SK-N-SH treated with all-trans-retinoic acid at 6 μM for 48 hours (cell line): ENCODE measurements around the gene ZNF410.

Experiments used
- ATAC-seq: fragments of 200-7000 bp; cut with Tn5 transposase; 3 replicates; pipeline ENCODE4 v1.9.1; 2020; ENCODE audit warnings: mild to moderate bottlenecking, moderate library complexity
- ARNTL ChIP-seq: fragments of 450-650 bp; formaldehyde crosslinking; IDR thresholded peaks from 2 replicates; pipeline ENCODE4 v1.5.0; 2020; ENCODE audit warnings: low read depth, mild to moderate bottlenecking, moderate library complexity, borderline replicate concordance
- BACH2 ChIP-seq: fragments of 250-450 bp; sonication (Bioruptor Pico); IDR thresholded peaks from 2 replicates; pipeline ENCODE4 v1.9.0; 2021; ENCODE audit warnings: mild to moderate bottlenecking, borderline replicate concordance
- CSDC2 ChIP-seq: fragments of 250-450 bp; sonication (Bioruptor Pico); IDR thresholded peaks from 2 replicates; pipeline ENCODE4 v1.5.0; 2020; ENCODE audit warnings: mild to moderate bottlenecking, moderate library complexity
- ESRRG ChIP-seq: fragments of 250-450 bp; sonication (Bioruptor Pico); IDR thresholded peaks from 2 replicates; pipeline ENCODE4 v1.6.1; 2021; ENCODE audit warnings: mild to moderate bottlenecking
- GLIS3 ChIP-seq: fragments of 250-450 bp; sonication (Bioruptor Pico); IDR thresholded peaks from 2 replicates; pipeline ENCODE4 v1.5.0; 2020; ENCODE audit warnings: mild to moderate bottlenecking, moderate library complexity
- ISL1 ChIP-seq: fragments of 250-450 bp; sonication (Bioruptor Pico); IDR thresholded peaks from 2 replicates; pipeline ENCODE4 v2.1.2; 2022; ENCODE audit warnings: mild to moderate bottlenecking, moderate library complexity
- OSR1 ChIP-seq: fragments of 250-450 bp; sonication (Bioruptor Pico); IDR thresholded peaks from 2 replicates; pipeline ENCODE4 v1.8.0; 2022; ENCODE audit warnings: moderate library complexity, mild to moderate bottlenecking, inconsistent platforms
- PPARA ChIP-seq: fragments of 250-450 bp; sonication (Bioruptor Pico); IDR thresholded peaks from 2 replicates; pipeline ENCODE4 v1.5.0; 2020; ENCODE audit warnings: mild to moderate bottlenecking, borderline replicate concordance
- RARB ChIP-seq: fragments of 250-450 bp; sonication (Bioruptor Pico); IDR thresholded peaks from 2 replicates; pipeline ENCODE4 v1.8.0; 2021; ENCODE audit warnings: mild to moderate bottlenecking, moderate library complexity
- SNAI2 ChIP-seq: fragments of 250-450 bp; sonication (Bioruptor Pico); IDR thresholded peaks from 2 replicates; pipeline ENCODE4 v1.5.0; 2020; ENCODE audit warnings: mild to moderate bottlenecking, moderate library complexity
- TCF4 ChIP-seq: fragments of 250-450 bp; sonication (Bioruptor Pico); IDR thresholded peaks from 2 replicates; pipeline ENCODE4 v1.8.0; 2021; ENCODE audit warnings: mild to moderate bottlenecking, moderate library complexity, borderline replicate concordance
- TOX ChIP-seq: fragments of 250-450 bp; sonication (Bioruptor Pico); IDR thresholded peaks from 2 replicates; pipeline ENCODE4 v1.8.0; 2021; ENCODE audit warnings: mild to moderate bottlenecking, moderate library complexity, borderline replicate concordance
- ZC3H10 ChIP-seq: fragments of 250-450 bp; sonication (Bioruptor Pico); IDR thresholded peaks from 2 replicates; pipeline ENCODE4 v1.5.1; 2021; ENCODE audit warnings: mild to moderate bottlenecking, moderate library complexity
- ZFP3 ChIP-seq: fragments of 250-450 bp; sonication (Bioruptor Pico); IDR thresholded peaks from 2 replicates; pipeline ENCODE4 v1.5.0; 2020; ENCODE audit warnings: mild to moderate bottlenecking, moderate library complexity
- ZFP30 ChIP-seq: fragments of 450-650 bp; formaldehyde crosslinking; IDR thresholded peaks from 2 replicates; pipeline ENCODE4 v1.5.0; 2022; ENCODE audit warnings: mild to moderate bottlenecking, moderate library complexity
- ZNF565 ChIP-seq: fragments of 450-650 bp; formaldehyde crosslinking; conservative IDR thresholded peaks from 2 replicates; pipeline ENCODE4 v1.5.0; 2020; ENCODE audit warnings: low read depth, mild to moderate bottlenecking, moderate library complexity
- ZNF70 ChIP-seq: fragments of 450-650 bp; formaldehyde crosslinking; IDR thresholded peaks from 2 replicates; pipeline ENCODE4 v1.5.0; 2020; ENCODE audit warnings: mild to moderate bottlenecking, moderate library complexity
- ZNF8 ChIP-seq: fragments of 450-650 bp; formaldehyde crosslinking; IDR thresholded peaks from 2 replicates; pipeline ENCODE4 v1.5.0; 2020; ENCODE audit warnings: mild to moderate bottlenecking, moderate library complexity
- TF ChIP-seq, protein P1 (sequence below): fragments of 250-450 bp; sonication (Bioruptor Pico); IDR thresholded peaks from 2 replicates; pipeline ENCODE4 v1.5.1; 2020; ENCODE audit warnings: low read depth, mild to moderate bottlenecking, moderate library complexity
- TF ChIP-seq, protein P2 (sequence below): fragments of 250-450 bp; sonication (Bioruptor Pico); IDR thresholded peaks from 2 replicates; pipeline ENCODE4 v1.5.0; 2020; ENCODE audit warnings: mild to moderate bottlenecking, moderate library complexity
- TF ChIP-seq, protein P3 (sequence below): fragments of 250-450 bp; sonication (Bioruptor Pico); IDR thresholded peaks from 2 replicates; pipeline ENCODE4 v1.8.0; 2021; ENCODE audit warnings: low read depth, mild to moderate bottlenecking, moderate library complexity, borderline replicate concordance
- TF ChIP-seq, protein P4 (sequence below): fragments of 250-450 bp; sonication (Bioruptor Pico); IDR thresholded peaks from 2 replicates; pipeline ENCODE4 v1.5.1; 2021; ENCODE audit warnings: mild to moderate bottlenecking, moderate library complexity
- TF ChIP-seq, protein P5 (sequence below): fragments of 250-450 bp; sonication (Bioruptor Pico); IDR thresholded peaks from 2 replicates; pipeline ENCODE4 v1.8.0; 2020; ENCODE audit warnings: mild to moderate bottlenecking, moderate library complexity, borderline replicate concordance

The ZNF410 gene

DNA sequence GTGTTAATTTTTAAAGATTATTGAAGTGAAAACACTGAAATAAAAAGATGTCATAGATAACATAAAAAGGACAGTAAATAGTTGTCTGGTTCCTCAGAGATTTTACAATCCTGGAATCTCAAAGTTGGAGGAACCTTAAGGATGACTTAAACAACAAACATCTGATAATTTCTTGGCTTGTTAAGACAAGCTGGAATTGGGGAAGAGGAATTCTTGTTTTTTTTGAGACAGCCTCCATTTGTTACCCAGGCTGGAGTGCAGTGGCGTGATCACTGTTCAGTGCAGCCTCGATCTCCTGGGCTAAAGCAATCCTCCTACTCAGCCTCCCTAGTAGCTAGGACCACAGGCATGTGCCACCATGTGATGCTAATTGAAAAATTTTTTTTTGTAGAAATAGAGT, 2.3 kb downstream of the ZNF410 start:
- TF ChIP-seq, protein P1, sequence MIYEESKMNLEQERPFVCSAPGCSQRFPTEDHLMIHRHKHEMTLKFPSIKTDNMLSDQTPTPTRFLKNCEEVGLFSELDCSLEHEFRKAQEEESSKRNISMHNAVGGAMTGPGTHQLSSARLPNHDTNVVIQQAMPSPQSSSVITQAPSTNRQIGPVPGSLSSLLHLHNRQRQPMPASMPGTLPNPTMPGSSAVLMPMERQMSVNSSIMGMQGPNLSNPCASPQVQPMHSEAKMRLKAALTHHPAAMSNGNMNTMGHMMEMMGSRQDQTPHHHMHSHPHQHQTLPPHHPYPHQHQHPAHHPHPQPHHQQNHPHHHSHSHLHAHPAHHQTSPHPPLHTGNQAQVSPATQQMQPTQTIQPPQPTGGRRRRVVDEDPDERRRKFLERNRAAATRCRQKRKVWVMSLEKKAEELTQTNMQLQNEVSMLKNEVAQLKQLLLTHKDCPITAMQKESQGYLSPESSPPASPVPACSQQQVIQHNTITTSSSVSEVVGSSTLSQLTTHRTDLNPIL (CRISPR knock-in tag), result no peak
- no peak for TF ChIP-seq CSDC2
- no peak for TF ChIP-seq PPARA
- no peak for TF ChIP-seq ZNF565
- no peak for TF ChIP-seq SNAI2
- TF ChIP-seq ZFP30 (CRISPR knock-in tag), result no peak
- TF ChIP-seq ZFP3, result no peak
- TF ChIP-seq ISL1 (CRISPR knock-in tag), result no peak
- no peak for TF ChIP-seq BACH2 (CRISPR knock-in tag)
- TF ChIP-seq, protein P2, sequence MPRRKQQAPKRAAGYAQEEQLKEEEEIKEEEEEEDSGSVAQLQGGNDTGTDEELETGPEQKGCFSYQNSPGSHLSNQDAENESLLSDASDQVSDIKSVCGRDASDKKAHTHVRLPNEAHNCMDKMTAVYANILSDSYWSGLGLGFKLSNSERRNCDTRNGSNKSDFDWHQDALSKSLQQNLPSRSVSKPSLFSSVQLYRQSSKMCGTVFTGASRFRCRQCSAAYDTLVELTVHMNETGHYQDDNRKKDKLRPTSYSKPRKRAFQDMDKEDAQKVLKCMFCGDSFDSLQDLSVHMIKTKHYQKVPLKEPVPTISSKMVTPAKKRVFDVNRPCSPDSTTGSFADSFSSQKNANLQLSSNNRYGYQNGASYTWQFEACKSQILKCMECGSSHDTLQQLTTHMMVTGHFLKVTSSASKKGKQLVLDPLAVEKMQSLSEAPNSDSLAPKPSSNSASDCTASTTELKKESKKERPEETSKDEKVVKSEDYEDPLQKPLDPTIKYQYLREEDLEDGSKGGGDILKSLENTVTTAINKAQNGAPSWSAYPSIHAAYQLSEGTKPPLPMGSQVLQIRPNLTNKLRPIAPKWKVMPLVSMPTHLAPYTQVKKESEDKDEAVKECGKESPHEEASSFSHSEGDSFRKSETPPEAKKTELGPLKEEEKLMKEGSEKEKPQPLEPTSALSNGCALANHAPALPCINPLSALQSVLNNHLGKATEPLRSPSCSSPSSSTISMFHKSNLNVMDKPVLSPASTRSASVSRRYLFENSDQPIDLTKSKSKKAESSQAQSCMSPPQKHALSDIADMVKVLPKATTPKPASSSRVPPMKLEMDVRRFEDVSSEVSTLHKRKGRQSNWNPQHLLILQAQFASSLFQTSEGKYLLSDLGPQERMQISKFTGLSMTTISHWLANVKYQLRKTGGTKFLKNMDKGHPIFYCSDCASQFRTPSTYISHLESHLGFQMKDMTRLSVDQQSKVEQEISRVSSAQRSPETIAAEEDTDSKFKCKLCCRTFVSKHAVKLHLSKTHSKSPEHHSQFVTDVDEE (CRISPR knock-in tag), result no peak
- no peak for TF ChIP-seq ZNF70
- TF ChIP-seq, protein P3, sequence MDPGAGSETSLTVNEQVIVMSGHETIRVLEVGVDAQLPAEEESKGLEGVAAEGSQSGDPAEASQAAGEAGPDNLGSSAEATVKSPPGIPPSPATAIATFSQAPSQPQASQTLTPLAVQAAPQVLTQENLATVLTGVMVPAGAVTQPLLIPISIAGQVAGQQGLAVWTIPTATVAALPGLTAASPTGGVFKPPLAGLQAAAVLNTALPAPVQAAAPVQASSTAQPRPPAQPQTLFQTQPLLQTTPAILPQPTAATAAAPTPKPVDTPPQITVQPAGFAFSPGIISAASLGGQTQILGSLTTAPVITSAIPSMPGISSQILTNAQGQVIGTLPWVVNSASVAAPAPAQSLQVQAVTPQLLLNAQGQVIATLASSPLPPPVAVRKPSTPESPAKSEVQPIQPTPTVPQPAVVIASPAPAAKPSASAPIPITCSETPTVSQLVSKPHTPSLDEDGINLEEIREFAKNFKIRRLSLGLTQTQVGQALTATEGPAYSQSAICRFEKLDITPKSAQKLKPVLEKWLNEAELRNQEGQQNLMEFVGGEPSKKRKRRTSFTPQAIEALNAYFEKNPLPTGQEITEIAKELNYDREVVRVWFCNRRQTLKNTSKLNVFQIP (CRISPR knock-in tag), result no peak
- TF ChIP-seq, protein P4, sequence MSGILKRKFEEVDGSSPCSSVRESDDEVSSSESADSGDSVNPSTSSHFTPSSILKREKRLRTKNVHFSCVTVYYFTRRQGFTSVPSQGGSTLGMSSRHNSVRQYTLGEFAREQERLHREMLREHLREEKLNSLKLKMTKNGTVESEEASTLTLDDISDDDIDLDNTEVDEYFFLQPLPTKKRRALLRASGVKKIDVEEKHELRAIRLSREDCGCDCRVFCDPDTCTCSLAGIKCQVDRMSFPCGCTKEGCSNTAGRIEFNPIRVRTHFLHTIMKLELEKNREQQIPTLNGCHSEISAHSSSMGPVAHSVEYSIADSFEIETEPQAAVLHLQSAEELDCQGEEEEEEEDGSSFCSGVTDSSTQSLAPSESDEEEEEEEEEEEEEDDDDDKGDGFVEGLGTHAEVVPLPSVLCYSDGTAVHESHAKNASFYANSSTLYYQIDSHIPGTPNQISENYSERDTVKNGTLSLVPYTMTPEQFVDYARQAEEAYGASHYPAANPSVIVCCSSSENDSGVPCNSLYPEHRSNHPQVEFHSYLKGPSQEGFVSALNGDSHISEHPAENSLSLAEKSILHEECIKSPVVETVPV (CRISPR knock-in tag), result no peak
- TF ChIP-seq ESRRG (CRISPR knock-in tag), result no peak
- TF ChIP-seq, protein P5, sequence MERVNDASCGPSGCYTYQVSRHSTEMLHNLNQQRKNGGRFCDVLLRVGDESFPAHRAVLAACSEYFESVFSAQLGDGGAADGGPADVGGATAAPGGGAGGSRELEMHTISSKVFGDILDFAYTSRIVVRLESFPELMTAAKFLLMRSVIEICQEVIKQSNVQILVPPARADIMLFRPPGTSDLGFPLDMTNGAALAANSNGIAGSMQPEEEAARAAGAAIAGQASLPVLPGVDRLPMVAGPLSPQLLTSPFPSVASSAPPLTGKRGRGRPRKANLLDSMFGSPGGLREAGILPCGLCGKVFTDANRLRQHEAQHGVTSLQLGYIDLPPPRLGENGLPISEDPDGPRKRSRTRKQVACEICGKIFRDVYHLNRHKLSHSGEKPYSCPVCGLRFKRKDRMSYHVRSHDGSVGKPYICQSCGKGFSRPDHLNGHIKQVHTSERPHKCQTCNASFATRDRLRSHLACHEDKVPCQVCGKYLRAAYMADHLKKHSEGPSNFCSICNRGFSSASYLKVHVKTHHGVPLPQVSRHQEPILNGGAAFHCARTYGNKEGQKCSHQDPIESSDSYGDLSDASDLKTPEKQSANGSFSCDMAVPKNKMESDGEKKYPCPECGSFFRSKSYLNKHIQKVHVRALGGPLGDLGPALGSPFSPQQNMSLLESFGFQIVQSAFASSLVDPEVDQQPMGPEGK (CRISPR knock-in tag), result no peak
- TF ChIP-seq ARNTL (CRISPR knock-in tag), result no peak
- no peak for ATAC-seq

DNA sequence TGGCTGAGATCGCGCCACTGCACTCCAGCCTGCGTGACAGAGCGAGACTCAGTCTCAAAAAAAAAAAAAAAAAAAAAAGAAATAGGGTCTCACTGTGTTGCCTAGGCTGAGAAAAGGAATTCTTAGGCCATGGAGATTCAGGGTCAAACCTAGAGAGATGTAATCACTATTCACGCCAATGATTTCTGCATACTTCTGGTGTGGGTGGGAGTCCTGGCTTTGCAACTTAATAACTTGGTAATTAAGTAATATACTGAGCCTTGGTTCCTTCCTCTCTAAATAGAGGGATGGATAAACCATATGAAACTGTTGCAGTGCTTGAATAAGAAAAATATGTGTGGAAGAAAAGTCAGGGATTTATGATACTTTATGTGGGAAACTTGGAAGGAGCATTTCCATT, 2.7 kb downstream of the ZNF410 start:
- ATAC-seq, result no peak
- TF ChIP-seq ZNF565, result no peak
- no peak for TF ChIP-seq TCF4 (CRISPR knock-in tag)
- no peak for TF ChIP-seq SNAI2
- no peak for TF ChIP-seq OSR1 (CRISPR knock-in tag)
- TF ChIP-seq RARB (CRISPR knock-in tag), result no peak
- no peak for TF ChIP-seq ZNF8 (CRISPR knock-in tag)
- TF ChIP-seq TOX, result no peak
- no peak for TF ChIP-seq ZC3H10 (CRISPR knock-in tag)
- TF ChIP-seq, protein P2 (CRISPR knock-in tag), result no peak
- no peak for TF ChIP-seq ARNTL (CRISPR knock-in tag)
- TF ChIP-seq ISL1 (CRISPR knock-in tag), result no peak
- TF ChIP-seq CSDC2, result no peak
- TF ChIP-seq, protein P1 (CRISPR knock-in tag), result no peak
- TF ChIP-seq, protein P5 (CRISPR knock-in tag), result no peak
- TF ChIP-seq, protein P3 (CRISPR knock-in tag), result no peak
- no peak for TF ChIP-seq ZNF70
- TF ChIP-seq GLIS3 (CRISPR knock-in tag), result no peak
